Fibroblast of lung (primary cell): ENCODE measurements around the gene AGPAT1. TPM values are rescaled to one million over a fixed set of nuclear protein-coding genes. Genes with fewer than 3 reads are reported as not detected.

Experiments used
- DNase-seq, 2 donors: peaks; one replicate each; pipeline versions ENCODE4 v3.0.0 to v3.0.0-alpha.2; 2010; ENCODE audit warnings: low read depth in 2 of 2
- H2AFZ ChIP-seq: 2 replicates; pipeline ENCODE4 v1.5.1; 2012; ENCODE audit warnings: low read length, control low read depth, inconsistent platforms
- H3K27ac ChIP-seq: 2 replicates; pipeline ENCODE4 v1.5.1; 2011; ENCODE audit warnings: low read length, control low read depth; ENCODE audit not compliant: insufficient read depth
- H3K27me3 ChIP-seq: 2 replicates; pipeline ENCODE4 v1.5.1; 2011; ENCODE audit warnings: mild to moderate bottlenecking, low read length; ENCODE audit not compliant: control insufficient read depth, insufficient read depth
- H3K36me3 ChIP-seq: 2 replicates; pipeline ENCODE4 v1.5.1; 2011; ENCODE audit warnings: low read length; ENCODE audit not compliant: control insufficient read depth, insufficient read depth
- H3K4me1 ChIP-seq: 2 replicates; pipeline ENCODE4 v1.5.1; 2011; ENCODE audit warnings: low read length; ENCODE audit not compliant: control insufficient read depth, insufficient read depth; ENCODE audit errors: extremely low read depth
- H3K4me2 ChIP-seq: 2 replicates; pipeline ENCODE4 v1.5.1; 2011; ENCODE audit warnings: low read length, control low read depth; ENCODE audit not compliant: insufficient read depth; ENCODE audit errors: extremely low read depth
- H3K4me3 ChIP-seq, 4 experiments: fragments of 200-600 bp in 1 of 4; sonication (generic) in 1 of 4; replicated peaks in 1 of 4; 2 replicates each; pipeline ENCODE4 v1.5.1; 2011 to 2016; ENCODE audit warnings: low read length in 4 of 4, low read depth in 3 of 4, mild to moderate bottlenecking in 3 of 4, control low read depth in 2 of 4, inconsistent platforms in 1 of 4, mixed read lengths in 1 of 4; ENCODE audit not compliant: insufficient read depth in 1 of 4; ENCODE audit errors: control extremely low read depth in 1 of 4
- H3K79me2 ChIP-seq: 2 replicates; pipeline ENCODE4 v1.5.1; 2012; ENCODE audit warnings: mild to moderate bottlenecking, low read length, inconsistent platforms; ENCODE audit not compliant: control insufficient read depth, insufficient read depth
- H3K9ac ChIP-seq: 2 replicates; pipeline ENCODE4 v1.5.1; 2011; ENCODE audit warnings: mild to moderate bottlenecking, low read length, control low read depth; ENCODE audit not compliant: insufficient read depth
- H3K9me3 ChIP-seq: 2 replicates; pipeline ENCODE4 v1.5.1; 2012; ENCODE audit warnings: low read depth, low read length; ENCODE audit not compliant: control insufficient read depth, insufficient read depth
- H4K20me1 ChIP-seq: 2 replicates; pipeline ENCODE4 v1.5.1; 2011; ENCODE audit warnings: low read length; ENCODE audit not compliant: control insufficient read depth, insufficient read depth; ENCODE audit errors: extremely low read depth
- CTCF ChIP-seq, 2 donors: IDR thresholded peaks in 1 of 2; conservative IDR thresholded peaks in 1 of 2; 1 replicate in 1 of 2; 2 replicates in 1 of 2; pipeline ENCODE4 v1.5.1; 2011 to 2012; ENCODE audit warnings: low read length in 2 of 2, control low read depth in 1 of 2, inconsistent platforms in 1 of 2, low read depth in 1 of 2, mild to moderate bottlenecking in 1 of 2
- EZH2 ChIP-seq: IDR thresholded peaks from 2 replicates; pipeline ENCODE4 v1.5.1; 2012; ENCODE audit warnings: low read length, control low read depth, mild to moderate bottlenecking; ENCODE audit errors: missing control alignments
- polyA plus RNA-seq, 2 donors: library from polyadenylated mRNA; depleted of rRNA in 1 of 2; stranded (reverse) in 1 of 2; unstranded in 1 of 2; fragments of >200 nt; gene quantifications; 2 replicates each; pipeline ENCODE4 v1.2.1, GENCODE V29; 2011 to 2012; ENCODE audit warnings: missing spikeins in 1 of 2
- total RNA-seq: library from RNA; depleted of rRNA; stranded (reverse); fragments of >200 nt; gene quantifications from 2 replicates; pipeline ENCODE4 v1.2.1, GENCODE V29; 2014

AGPAT1 gene
- total and polyA plus RNA-seq, 2 donors (not counting 1 experiment from before 2014, with no cell fraction given) = 22.1 to 79.0 TPM

- H2AFZ ChIP-seq = no peak overlapping the region
- H3K27ac ChIP-seq = no peak overlapping the region
- H3K79me2 ChIP-seq = no peaks in the 10 kb centered on the region
- DNase-seq = peak; percentile 74 to 88
- H3K4me2 ChIP-seq = no peak overlapping the region
- H3K27me3 ChIP-seq = no peaks in the 10 kb centered on the region
- H3K9me3 ChIP-seq = no peaks in the 10 kb centered on the region
- no peak overlapping the region for H3K9ac ChIP-seq
- H3K4me1 ChIP-seq = peaks cover 15% of the 10 kb centered on the region
- no peaks in the 10 kb centered on the region for H4K20me1 ChIP-seq
- no peak overlapping the region for H3K4me3 ChIP-seq
- peak; percentile 85 to 98 for TF ChIP-seq CTCF (conservative IDR thresholded peaks at IDR 0.05 in 1 of 2, IDR thresholded peaks at IDR 0.05 in 1 of 2; ENCODE audit: low read depth in 1 of 2, low read length in 2 of 2)
- no peak for TF ChIP-seq EZH2
- H3K36me3 ChIP-seq = peaks cover 20% of the 10 kb centered on the region
Measured at GRCh38 chr6:32118782-32119628, 56.9 kb downstream of the AGPAT1 start.

Other genes with a start within 250 kb of the AGPAT1 start
- gene C2, start 248.4 kb downstream of the AGPAT1 start, total RNA-seq = 16.8 and 27.2 TPM in 2 replicates
- 2.1 and 7.6 TPM in 2 replicates for gene C2, start 248.4 kb downstream of the AGPAT1 start, polyA plus RNA-seq
- gene CFB, start 230.0 kb downstream of the AGPAT1 start, total RNA-seq = 62.9 and 87.1 TPM in 2 replicates
- gene CFB, start 230.0 kb downstream of the AGPAT1 start, polyA plus RNA-seq = 21.7 and 22.9 TPM in 2 replicates
- gene NELFE, start 217.1 kb downstream of the AGPAT1 start, total RNA-seq = 85.5 and 111 TPM in 2 replicates
- gene NELFE, start 217.1 kb downstream of the AGPAT1 start, polyA plus RNA-seq = 81.7 and 119 TPM in 2 replicates
- 56.2 and 58.0 TPM in 2 replicates for gene SKIC2, start 216.9 kb downstream of the AGPAT1 start, total RNA-seq
- gene SKIC2, start 216.9 kb downstream of the AGPAT1 start, polyA plus RNA-seq = 21.6 and 29.9 TPM in 2 replicates
- 11.6 and 14.0 TPM in 2 replicates for gene DXO, start 203.9 kb downstream of the AGPAT1 start, total RNA-seq
- gene DXO, start 203.9 kb downstream of the AGPAT1 start, polyA plus RNA-seq = 9.1 and 11.8 TPM in 2 replicates
- 21.1 and 46.0 TPM in 2 replicates for gene C4A, start 194.0 kb downstream of the AGPAT1 start, total RNA-seq
- 5.7 and 25.2 TPM in 2 replicates for gene C4A, start 194.0 kb downstream of the AGPAT1 start, polyA plus RNA-seq
- 19.0 and 43.9 TPM in 2 replicates for gene C4B, start 161.3 kb downstream of the AGPAT1 start, total RNA-seq
- 4.9 and 16.2 TPM in 2 replicates for gene C4B, start 161.3 kb downstream of the AGPAT1 start, polyA plus RNA-seq
- gene CYP21A2, start 137.7 kb downstream of the AGPAT1 start, total RNA-seq = not detected in 2 replicates
- not detected in 2 replicates for gene CYP21A2, start 137.7 kb downstream of the AGPAT1 start, polyA plus RNA-seq
- gene TNXB, start 66.7 kb downstream of the AGPAT1 start, total RNA-seq = 63.9 and 113 TPM in 2 replicates
- 8.1 and 13.0 TPM in 2 replicates for gene TNXB, start 66.7 kb downstream of the AGPAT1 start, polyA plus RNA-seq
- gene ATF6B, start 47.8 kb downstream of the AGPAT1 start, total RNA-seq = 8.0 and 15.7 TPM in 2 replicates
- gene ATF6B, start 47.8 kb downstream of the AGPAT1 start, polyA plus RNA-seq = 35.5 and 36.2 TPM in 2 replicates
- gene FKBPL, start 45.8 kb downstream of the AGPAT1 start, total RNA-seq = 7.4 and 7.6 TPM in 2 replicates
- gene FKBPL, start 45.8 kb downstream of the AGPAT1 start, polyA plus RNA-seq = 2.4 and 3.5 TPM in 2 replicates
- 0.26 and 0.33 TPM in 2 replicates for gene PRRT1, start 24.1 kb downstream of the AGPAT1 start, total RNA-seq
- 0.61 and 0.73 TPM in 2 replicates for gene PRRT1, start 24.1 kb downstream of the AGPAT1 start, polyA plus RNA-seq
- gene PPT2, start 21.9 kb downstream of the AGPAT1 start, total RNA-seq = 15.9 and 37.3 TPM in 2 replicates
- gene PPT2, start 21.9 kb downstream of the AGPAT1 start, polyA plus RNA-seq = 13.7 and 21.6 TPM in 2 replicates
- 0.99 and 1.0 TPM in 2 replicates for gene EGFL8, start 11.5 kb downstream of the AGPAT1 start, total RNA-seq
- gene EGFL8, start 11.5 kb downstream of the AGPAT1 start, polyA plus RNA-seq = 0.77 and 2.3 TPM in 2 replicates
- 22.1 and 23.9 TPM in 2 replicates for gene RNF5, start 2.3 kb upstream of the AGPAT1 start, total RNA-seq
- gene RNF5, start 2.3 kb upstream of the AGPAT1 start, polyA plus RNA-seq = 54.5 and 63.4 TPM in 2 replicates
- 0.26 and 0.50 TPM in 2 replicates for gene AGER, start 8.2 kb upstream of the AGPAT1 start, total RNA-seq
- 0.78 and 0.99 TPM in 2 replicates for gene AGER, start 8.2 kb upstream of the AGPAT1 start, polyA plus RNA-seq
- 23.6 and 35.0 TPM in 2 replicates for gene PBX2, start 14.1 kb upstream of the AGPAT1 start, total RNA-seq
- gene PBX2, start 14.1 kb upstream of the AGPAT1 start, polyA plus RNA-seq = 39.4 and 41.8 TPM in 2 replicates
- gene GPSM3, start 16.6 kb upstream of the AGPAT1 start, total RNA-seq = 1.3 and 2.3 TPM in 2 replicates
- 3.9 and 7.0 TPM in 2 replicates for gene GPSM3, start 16.6 kb upstream of the AGPAT1 start, polyA plus RNA-seq
- 0.77 and 0.99 TPM in 2 replicates for gene NOTCH4, start 48.0 kb upstream of the AGPAT1 start, total RNA-seq
- gene NOTCH4, start 48.0 kb upstream of the AGPAT1 start, polyA plus RNA-seq = 0.42 and 0.66 TPM in 2 replicates
- gene TSBP1, start 195.8 kb upstream of the AGPAT1 start, total RNA-seq = under 0.01 TPM in 1 of 2 replicates, not detected in the other
- gene TSBP1, start 195.8 kb upstream of the AGPAT1 start, polyA plus RNA-seq = not detected in 2 replicates
- gene BTNL2, start 231.1 kb upstream of the AGPAT1 start, total RNA-seq = not detected in 2 replicates
- gene BTNL2, start 231.1 kb upstream of the AGPAT1 start, polyA plus RNA-seq = not detected in 2 replicates